Progenitor cell of endocrine pancreas (in vitro differentiated cells): ENCODE measurements around the gene ABLIM1. TPM values are rescaled to one million over a fixed set of nuclear protein-coding genes. Genes with fewer than 3 reads are reported as not detected.

ENCODE experiments used
- DNase-seq: peaks from one replicate; pipeline ENCODE4 v3.0.0; 2021; ENCODE audit warnings: low spot score; ENCODE audit not compliant: unreplicated experiment
- H3K27ac Mint-ChIP-seq: 2 replicates; pipeline ENCODE4 v1.8.0; 2021; ENCODE audit warnings: mild to moderate bottlenecking, moderate library complexity, mixed read lengths
- H3K27me3 Mint-ChIP-seq: 2 replicates; pipeline ENCODE4 v1.8.0; 2021; ENCODE audit warnings: mixed read lengths
- H3K36me3 Mint-ChIP-seq: 2 replicates; pipeline ENCODE4 v1.8.0; 2022; ENCODE audit warnings: mixed read lengths; ENCODE audit not compliant: insufficient read depth
- H3K4me1 Mint-ChIP-seq: 2 replicates; pipeline ENCODE4 v1.8.0; 2021; ENCODE audit warnings: low read depth, mixed read lengths
- H3K4me3 Mint-ChIP-seq: 2 replicates; pipeline ENCODE4 v1.8.0; 2021; ENCODE audit warnings: low read depth, mild to moderate bottlenecking, moderate library complexity, mixed read lengths
- H3K9me3 Mint-ChIP-seq: 2 replicates; pipeline ENCODE4 v1.8.0; 2021; ENCODE audit warnings: low read depth, mixed read lengths
- CTCF ChIP-seq: fragments of 200-600 bp; sonication (generic); IDR thresholded peaks from one replicate; pipeline ENCODE4 v1.5.0; 2021; ENCODE audit warnings: antibody characterized with exemption, mild to moderate bottlenecking; ENCODE audit not compliant: unreplicated experiment
- total RNA-seq: library from RNA; stranded (reverse); gene quantifications from 2 replicates; pipeline ENCODE4 v1.2.1, GENCODE V29; 2021

Gene ABLIM1
- total RNA-seq, 1 donor from 2014 or later = 59.1 TPM

- no peak overlapping the region for H3K4me3 Mint-ChIP-seq
- no peak overlapping the region for H3K27ac Mint-ChIP-seq
- TF ChIP-seq CTCF = no peak
- H3K36me3 Mint-ChIP-seq = no peaks in the 10 kb centered on the region
- peaks cover 32% of the 10 kb centered on the region for H3K4me1 Mint-ChIP-seq
- no peaks in the 10 kb centered on the region for H3K9me3 Mint-ChIP-seq
- no peak for DNase-seq
- H3K27me3 Mint-ChIP-seq = no peaks in the 10 kb centered on the region
Observed at GRCh38 chr10:114605155-114605797, 52.8 kb downstream of the ABLIM1 start.

GRCh38 chr10:114604357-114605130 lies 53.5 kb downstream of the ABLIM1 start:
- DNase-seq = no peak
- TF ChIP-seq CTCF = no peak
- Mint-ChIP-seq H3K36me3 (no peaks in the 10 kb centered on the region), H3K27me3 (no peaks in the 10 kb centered on the region), H3K4me3 (no peak overlapping the region), H3K4me1 (peaks cover 32% of the 10 kb centered on the region), H3K9me3 (no peaks in the 10 kb centered on the region), H3K27ac (no peak overlapping the region)

- peaks cover 32% of the 10 kb centered on the region for H3K4me1 Mint-ChIP-seq
- H3K4me3 Mint-ChIP-seq = no peak overlapping the region
Observed at GRCh38 chr10:114603948-114604347, 54.1 kb downstream of the ABLIM1 start.

GRCh38 chr10:114603303-114603702 lies 54.8 kb downstream of the ABLIM1 start:
- TF ChIP-seq CTCF = no peak
- Mint-ChIP-seq H3K27me3 (no peaks in the 10 kb centered on the region), H3K4me3 (no peak overlapping the region), H3K36me3 (no peaks in the 10 kb centered on the region), H3K27ac (no peak overlapping the region), H3K4me1 (peaks cover 32% of the 10 kb centered on the region), H3K9me3 (no peaks in the 10 kb centered on the region)
- DNase-seq = no peak

More at GRCh38 chr10:114603948-114604347, 54.1 kb downstream of the ABLIM1 start:
- H3K27me3 Mint-ChIP-seq = no peaks in the 10 kb centered on the region
- H3K27ac Mint-ChIP-seq = no peak overlapping the region
- no peaks in the 10 kb centered on the region for H3K36me3 Mint-ChIP-seq
- DNase-seq = no peak
- TF ChIP-seq CTCF = no peak
- no peaks in the 10 kb centered on the region for H3K9me3 Mint-ChIP-seq

- H3K4me3 Mint-ChIP-seq = no peak overlapping the region
- no peaks in the 10 kb centered on the region for H3K9me3 Mint-ChIP-seq
- H3K27me3 Mint-ChIP-seq = peaks cover 16% of the 10 kb centered on the region
- H3K36me3 Mint-ChIP-seq = peaks cover 3% of the 10 kb centered on the region
- no peak overlapping the region for H3K27ac Mint-ChIP-seq
- peaks cover 22% of the 10 kb centered on the region for H3K4me1 Mint-ChIP-seq
- DNase-seq = no peak
- TF ChIP-seq CTCF = no peak
Observed at GRCh38 chr10:114600057-114600456, 58.0 kb downstream of the ABLIM1 start.
